Right hindlimb (tissue), 1 donor: ENCODE measurements around the gene PCGF2.

Experiments used
- DNase-seq: peaks from one replicate; pipeline ENCODE4 v3.0.0-alpha.2; 2018

The PCGF2 gene

GRCh38 chr17:38751144-38751807, 3.1 kb upstream of the PCGF2 start:
- DNase-seq, result no peak

- DNase-seq, result peak; percentile 32
Observed at GRCh38 chr17:38750312-38751121, 2.4 kb upstream of the PCGF2 start.

- DNase-seq, result no peak
Observed at GRCh38 chr17:38750044-38750311, 1.8 kb upstream of the PCGF2 start.

- DNase-seq, result peak; percentile 93
Observed at GRCh38 chr17:38749223-38750043, 1.3 kb upstream of the PCGF2 start.

- DNase-seq, result no peak
Observed at GRCh38 chr17:38748892-38749222, 721 bp upstream of the PCGF2 start.

GRCh38 chr17:38747463-38748148, 530 bp downstream of the PCGF2 start:
- peak; percentile 79 for DNase-seq

- DNase-seq, result no peak
Observed at GRCh38 chr17:38746849-38747462, 1.2 kb downstream of the PCGF2 start.

- DNase-seq, result peak; percentile 45
Observed at GRCh38 chr17:38746004-38746848, 1.9 kb downstream of the PCGF2 start.

GRCh38 chr17:38745545-38745944, 2.6 kb downstream of the PCGF2 start:
- DNase-seq, result peak; percentile 27

- peak; percentile 16 for DNase-seq
Observed at GRCh38 chr17:38743556-38744171, 4.5 kb downstream of the PCGF2 start.

- DNase-seq, result peak; percentile 94
Observed at GRCh38 chr17:38742411-38743308, 5.5 kb downstream of the PCGF2 start.

- peak; percentile 85 for DNase-seq
Observed at GRCh38 chr17:38741921-38742410, 6.2 kb downstream of the PCGF2 start.

GRCh38 chr17:38741461-38741860, 6.7 kb downstream of the PCGF2 start:
- DNase-seq, result peak; percentile 51

GRCh38 chr17:38740806-38741205, 7.3 kb downstream of the PCGF2 start:
- DNase-seq, result no peak

- no peak for DNase-seq
Observed at GRCh38 chr17:38740044-38740443, 8.1 kb downstream of the PCGF2 start.

GRCh38 chr17:38739305-38739704, 8.8 kb downstream of the PCGF2 start:
- peak; percentile 17 for DNase-seq

- DNase-seq, result no peak
Observed at GRCh38 chr17:38738686-38739085, 9.4 kb downstream of the PCGF2 start.

- DNase-seq, result peak; percentile 15
Observed at GRCh38 chr17:38738007-38738662, 10.0 kb downstream of the PCGF2 start.
